HepG2 (cell line): ENCODE results near the gene CCL23. TPM values are rescaled to one million over a fixed set of nuclear protein-coding genes. Genes with fewer than 3 reads are reported as not detected.
A peak's percentile ranks its signal among the peaks of the same experiment; 100 is the strongest.

ENCODE experiments used
- HOXA5 ChIP-seq: sonication (generic); formaldehyde crosslinking; IDR thresholded peaks from 2 replicates; pipeline ENCODE4 v1.4.0; 2020; ENCODE audit warnings: missing genetic modification reagents
- KDM5A ChIP-seq: fragments of 200-600 bp; sonication (generic); IDR thresholded peaks from 2 replicates; pipeline ENCODE4 v1.7.0; 2018; ENCODE audit warnings: antibody characterized with exemption, mild to moderate bottlenecking, low read length, borderline replicate concordance
- MEIS1 ChIP-seq: sonication (generic); formaldehyde crosslinking; IDR thresholded peaks from 2 replicates; pipeline ENCODE4 v1.9.0; 2021; ENCODE audit warnings: mild to moderate bottlenecking, missing genetic modification reagents, moderate library complexity, borderline replicate concordance
- MEIS2 ChIP-seq: sonication (generic); formaldehyde crosslinking; IDR thresholded peaks from 2 replicates; pipeline ENCODE4 v1.9.0; 2021; ENCODE audit warnings: mild to moderate bottlenecking, missing genetic modification reagents
- RELA ChIP-seq: sonication (generic); formaldehyde crosslinking; IDR thresholded peaks from 2 replicates; pipeline ENCODE4 v1.4.0; 2020; ENCODE audit warnings: missing genetic modification reagents
- TARDBP ChIP-seq: sonication (generic); formaldehyde crosslinking; IDR thresholded peaks from 2 replicates; pipeline ENCODE4 v1.8.0; 2022; ENCODE audit warnings: mild to moderate bottlenecking, missing genetic modification reagents
- YY1 ChIP-seq: IDR thresholded peaks from 2 replicates; pipeline ENCODE4 v1.6.1; 2011; ENCODE audit warnings: low read length, low read depth, moderate library complexity, mild to moderate bottlenecking; ENCODE audit not compliant: insufficient read depth, insufficient replicate concordance
- ZBTB21 ChIP-seq: sonication (generic); formaldehyde crosslinking; IDR thresholded peaks from 2 replicates; pipeline ENCODE4 v1.4.0; 2020; ENCODE audit warnings: missing genetic modification reagents
- ZKSCAN5 ChIP-seq: sonication (generic); formaldehyde crosslinking; IDR thresholded peaks from 2 replicates; pipeline ENCODE4 v1.5.1; 2020; ENCODE audit warnings: mild to moderate bottlenecking, missing genetic modification reagents
- ZNF33A ChIP-seq: sonication (generic); formaldehyde crosslinking; IDR thresholded peaks from 2 replicates; pipeline ENCODE4 v1.5.1; 2020; ENCODE audit warnings: missing genetic modification reagents, mild to moderate bottlenecking, moderate library complexity, borderline replicate concordance
- ZNF446 ChIP-seq: sonication (generic); formaldehyde crosslinking; IDR thresholded peaks from 2 replicates; pipeline ENCODE4 v1.5.0; 2020; ENCODE audit warnings: mild to moderate bottlenecking, missing genetic modification reagents
- polyA plus RNA-seq, 8 experiments: library from polyadenylated mRNA; depleted of rRNA in 3 of 8; stranded (reverse) in 7 of 8; unstranded in 1 of 8; fragments of >200 nt; fragmentation: Illumina TruSeq in 4 of 8; extraction: Trizol in 4 of 8; gene quantifications; 2 replicates each; pipeline versions ENCODE4 v1.2.1 to v1.2.3, GENCODE V29; 2011 to 2016; ENCODE audit warnings: low read depth in 4 of 8, missing spikeins in 1 of 8, mixed read lengths in 1 of 8; ENCODE audit not compliant: insufficient read depth in 1 of 8
- total RNA-seq, 5 experiments: library from RNA; depleted of rRNA; stranded (reverse); fragments of >200 nt; fragmentation: Illumina TruSeq; extraction: Trizol; gene quantifications; 2 replicates each; pipeline ENCODE4 v1.2.3, GENCODE V29; 2016; ENCODE audit warnings: low read depth in 1 of 5
- TF ChIP-seq, protein P1 (sequence below): sonication (generic); formaldehyde crosslinking; IDR thresholded peaks from 2 replicates; pipeline ENCODE4 v1.9.0; 2021; ENCODE audit warnings: missing genetic modification reagents, mild to moderate bottlenecking, borderline replicate concordance
- TF ChIP-seq, protein P2 (sequence below): sonication (generic); formaldehyde crosslinking; IDR thresholded peaks from 2 replicates; pipeline ENCODE4 v1.9.0; 2021; ENCODE audit warnings: missing genetic modification reagents, borderline replicate concordance
- TF ChIP-seq, protein P3 (sequence below): IDR thresholded peaks from 2 replicates; pipeline ENCODE4 v1.4.0; 2020; ENCODE audit warnings: mild to moderate bottlenecking, missing genetic modification reagents
- TF ChIP-seq, protein P4 (sequence below): sonication (generic); formaldehyde crosslinking; IDR thresholded peaks from 2 replicates; pipeline ENCODE4 v1.4.0; 2020; ENCODE audit warnings: mild to moderate bottlenecking, missing genetic modification reagents, borderline replicate concordance

CCL23 gene
- total and polyA plus RNA-seq, 2 of the 13 experiments (the other 11 are each of a cell fraction or from before 2014, with no cell fraction given): not detected

DNA sequence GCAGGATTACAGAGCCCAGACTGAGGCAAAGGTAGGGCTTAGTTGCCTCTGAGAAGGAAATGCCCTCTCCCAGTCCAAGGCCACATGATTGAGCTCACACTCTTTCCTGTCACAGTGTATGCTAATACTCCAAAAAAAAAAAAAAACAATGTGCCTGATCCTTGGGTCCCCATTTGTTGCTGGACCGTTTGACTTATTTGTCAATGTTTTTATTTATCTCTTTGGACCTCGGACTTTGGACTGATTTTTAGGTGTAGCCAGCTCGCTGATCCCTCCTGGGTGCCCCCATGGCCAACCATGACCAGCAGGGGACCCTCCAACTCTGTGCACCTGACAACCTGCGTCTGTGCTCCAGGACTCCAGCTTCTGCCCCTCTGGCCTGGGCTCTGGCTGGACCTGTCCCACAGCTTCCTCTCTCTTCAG lies 35.9 kb downstream of the CCL23 start (continued):
- TF ChIP-seq, protein P1, sequence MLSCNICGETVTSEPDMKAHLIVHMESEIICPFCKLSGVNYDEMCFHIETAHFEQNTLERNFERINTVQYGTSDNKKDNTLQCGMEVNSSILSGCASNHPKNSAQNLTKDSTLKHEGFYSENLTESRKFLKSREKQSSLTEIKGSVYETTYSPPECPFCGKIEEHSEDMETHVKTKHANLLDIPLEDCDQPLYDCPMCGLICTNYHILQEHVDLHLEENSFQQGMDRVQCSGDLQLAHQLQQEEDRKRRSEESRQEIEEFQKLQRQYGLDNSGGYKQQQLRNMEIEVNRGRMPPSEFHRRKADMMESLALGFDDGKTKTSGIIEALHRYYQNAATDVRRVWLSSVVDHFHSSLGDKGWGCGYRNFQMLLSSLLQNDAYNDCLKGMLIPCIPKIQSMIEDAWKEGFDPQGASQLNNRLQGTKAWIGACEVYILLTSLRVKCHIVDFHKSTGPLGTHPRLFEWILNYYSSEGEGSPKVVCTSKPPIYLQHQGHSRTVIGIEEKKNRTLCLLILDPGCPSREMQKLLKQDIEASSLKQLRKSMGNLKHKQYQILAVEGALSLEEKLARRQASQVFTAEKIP (CRISPR knock-in tag): no peak
- TF ChIP-seq KDM5A (no peak), MEIS2 (CRISPR knock-in tag) (peak; percentile 15; the same call in 1 of the 2 replicates), ZBTB21 (CRISPR knock-in tag) (no peak), ZNF33A (CRISPR knock-in tag) (no peak), YY1 (no peak), HOXA5 (no peak), RELA (CRISPR knock-in tag) (0 out of 2 replicates have a peak, but pooled peaks have one; percentile 53), ZNF446 (CRISPR knock-in tag) (no peak), MEIS1 (no peak), ZKSCAN5 (CRISPR knock-in tag) (no peak), TARDBP (CRISPR knock-in tag) (no peak; the same call in 1 of the 2 replicates)
- TF ChIP-seq, protein P2, sequence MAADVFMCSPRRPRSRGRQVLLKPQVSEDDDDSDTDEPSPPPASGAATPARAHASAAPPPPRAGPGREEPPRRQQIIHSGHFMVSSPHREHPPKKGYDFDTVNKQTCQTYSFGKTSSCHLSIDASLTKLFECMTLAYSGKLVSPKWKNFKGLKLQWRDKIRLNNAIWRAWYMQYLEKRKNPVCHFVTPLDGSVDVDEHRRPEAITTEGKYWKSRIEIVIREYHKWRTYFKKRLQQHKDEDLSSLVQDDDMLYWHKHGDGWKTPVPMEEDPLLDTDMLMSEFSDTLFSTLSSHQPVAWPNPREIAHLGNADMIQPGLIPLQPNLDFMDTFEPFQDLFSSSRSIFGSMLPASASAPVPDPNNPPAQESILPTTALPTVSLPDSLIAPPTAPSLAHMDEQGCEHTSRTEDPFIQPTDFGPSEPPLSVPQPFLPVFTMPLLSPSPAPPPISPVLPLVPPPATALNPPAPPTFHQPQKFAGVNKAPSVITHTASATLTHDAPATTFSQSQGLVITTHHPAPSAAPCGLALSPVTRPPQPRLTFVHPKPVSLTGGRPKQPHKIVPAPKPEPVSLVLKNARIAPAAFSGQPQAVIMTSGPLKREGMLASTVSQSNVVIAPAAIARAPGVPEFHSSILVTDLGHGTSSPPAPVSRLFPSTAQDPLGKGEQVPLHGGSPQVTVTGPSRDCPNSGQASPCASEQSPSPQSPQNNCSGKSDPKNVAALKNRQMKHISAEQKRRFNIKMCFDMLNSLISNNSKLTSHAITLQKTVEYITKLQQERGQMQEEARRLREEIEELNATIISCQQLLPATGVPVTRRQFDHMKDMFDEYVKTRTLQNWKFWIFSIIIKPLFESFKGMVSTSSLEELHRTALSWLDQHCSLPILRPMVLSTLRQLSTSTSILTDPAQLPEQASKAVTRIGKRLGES (CRISPR knock-in tag): no peak
- TF ChIP-seq, protein P3, sequence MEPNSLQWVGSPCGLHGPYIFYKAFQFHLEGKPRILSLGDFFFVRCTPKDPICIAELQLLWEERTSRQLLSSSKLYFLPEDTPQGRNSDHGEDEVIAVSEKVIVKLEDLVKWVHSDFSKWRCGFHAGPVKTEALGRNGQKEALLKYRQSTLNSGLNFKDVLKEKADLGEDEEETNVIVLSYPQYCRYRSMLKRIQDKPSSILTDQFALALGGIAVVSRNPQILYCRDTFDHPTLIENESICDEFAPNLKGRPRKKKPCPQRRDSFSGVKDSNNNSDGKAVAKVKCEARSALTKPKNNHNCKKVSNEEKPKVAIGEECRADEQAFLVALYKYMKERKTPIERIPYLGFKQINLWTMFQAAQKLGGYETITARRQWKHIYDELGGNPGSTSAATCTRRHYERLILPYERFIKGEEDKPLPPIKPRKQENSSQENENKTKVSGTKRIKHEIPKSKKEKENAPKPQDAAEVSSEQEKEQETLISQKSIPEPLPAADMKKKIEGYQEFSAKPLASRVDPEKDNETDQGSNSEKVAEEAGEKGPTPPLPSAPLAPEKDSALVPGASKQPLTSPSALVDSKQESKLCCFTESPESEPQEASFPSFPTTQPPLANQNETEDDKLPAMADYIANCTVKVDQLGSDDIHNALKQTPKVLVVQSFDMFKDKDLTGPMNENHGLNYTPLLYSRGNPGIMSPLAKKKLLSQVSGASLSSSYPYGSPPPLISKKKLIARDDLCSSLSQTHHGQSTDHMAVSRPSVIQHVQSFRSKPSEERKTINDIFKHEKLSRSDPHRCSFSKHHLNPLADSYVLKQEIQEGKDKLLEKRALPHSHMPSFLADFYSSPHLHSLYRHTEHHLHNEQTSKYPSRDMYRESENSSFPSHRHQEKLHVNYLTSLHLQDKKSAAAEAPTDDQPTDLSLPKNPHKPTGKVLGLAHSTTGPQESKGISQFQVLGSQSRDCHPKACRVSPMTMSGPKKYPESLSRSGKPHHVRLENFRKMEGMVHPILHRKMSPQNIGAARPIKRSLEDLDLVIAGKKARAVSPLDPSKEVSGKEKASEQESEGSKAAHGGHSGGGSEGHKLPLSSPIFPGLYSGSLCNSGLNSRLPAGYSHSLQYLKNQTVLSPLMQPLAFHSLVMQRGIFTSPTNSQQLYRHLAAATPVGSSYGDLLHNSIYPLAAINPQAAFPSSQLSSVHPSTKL (CRISPR knock-in tag): peak; percentile 70
- TF ChIP-seq, protein P4, sequence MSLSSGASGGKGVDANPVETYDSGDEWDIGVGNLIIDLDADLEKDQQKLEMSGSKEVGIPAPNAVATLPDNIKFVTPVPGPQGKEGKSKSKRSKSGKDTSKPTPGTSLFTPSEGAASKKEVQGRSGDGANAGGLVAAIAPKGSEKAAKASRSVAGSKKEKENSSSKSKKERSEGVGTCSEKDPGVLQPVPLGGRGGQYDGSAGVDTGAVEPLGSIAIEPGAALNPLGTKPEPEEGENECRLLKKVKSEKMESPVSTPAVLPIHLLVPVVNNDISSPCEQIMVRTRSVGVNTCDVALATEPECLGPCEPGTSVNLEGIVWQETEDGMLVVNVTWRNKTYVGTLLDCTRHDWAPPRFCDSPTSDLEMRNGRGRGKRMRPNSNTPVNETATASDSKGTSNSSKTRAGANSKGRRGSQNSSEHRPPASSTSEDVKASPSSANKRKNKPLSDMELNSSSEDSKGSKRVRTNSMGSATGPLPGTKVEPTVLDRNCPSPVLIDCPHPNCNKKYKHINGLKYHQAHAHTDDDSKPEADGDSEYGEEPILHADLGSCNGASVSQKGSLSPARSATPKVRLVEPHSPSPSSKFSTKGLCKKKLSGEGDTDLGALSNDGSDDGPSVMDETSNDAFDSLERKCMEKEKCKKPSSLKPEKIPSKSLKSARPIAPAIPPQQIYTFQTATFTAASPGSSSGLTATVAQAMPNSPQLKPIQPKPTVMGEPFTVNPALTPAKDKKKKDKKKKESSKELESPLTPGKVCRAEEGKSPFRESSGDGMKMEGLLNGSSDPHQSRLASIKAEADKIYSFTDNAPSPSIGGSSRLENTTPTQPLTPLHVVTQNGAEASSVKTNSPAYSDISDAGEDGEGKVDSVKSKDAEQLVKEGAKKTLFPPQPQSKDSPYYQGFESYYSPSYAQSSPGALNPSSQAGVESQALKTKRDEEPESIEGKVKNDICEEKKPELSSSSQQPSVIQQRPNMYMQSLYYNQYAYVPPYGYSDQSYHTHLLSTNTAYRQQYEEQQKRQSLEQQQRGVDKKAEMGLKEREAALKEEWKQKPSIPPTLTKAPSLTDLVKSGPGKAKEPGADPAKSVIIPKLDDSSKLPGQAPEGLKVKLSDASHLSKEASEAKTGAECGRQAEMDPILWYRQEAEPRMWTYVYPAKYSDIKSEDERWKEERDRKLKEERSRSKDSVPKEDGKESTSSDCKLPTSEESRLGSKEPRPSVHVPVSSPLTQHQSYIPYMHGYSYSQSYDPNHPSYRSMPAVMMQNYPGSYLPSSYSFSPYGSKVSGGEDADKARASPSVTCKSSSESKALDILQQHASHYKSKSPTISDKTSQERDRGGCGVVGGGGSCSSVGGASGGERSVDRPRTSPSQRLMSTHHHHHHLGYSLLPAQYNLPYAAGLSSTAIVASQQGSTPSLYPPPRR (CRISPR knock-in tag): no peak; the same call in 1 of the 2 replicates
